Measurements from ENCODE around the gene DMD. TPM values are rescaled to one million over a fixed set of nuclear protein-coding genes. Genes with fewer than 3 reads are reported as not detected.

The DMD gene
- total RNA-seq, 1 experiment from 2014 or later = 2.2 TPM

GRCh38 chrX:31307952-31308351 is 1903.4 kb downstream of the DMD start:
- H3K27me3 ChIP-seq (ENCODE audit: control insufficient read depth, insufficient read depth, low read length) = no peaks in the 10 kb centered on the region
- POLR2A ChIA-PET = no interaction called here
- H3K27ac ChIP-seq (ENCODE audit: low read length) = no peak overlapping the region
- no peak overlapping the region for H3K4me3 ChIP-seq (ENCODE audit: low read depth in 2 of 2, low read length in 2 of 2)
- no peaks in the 10 kb centered on the region for H3K36me3 ChIP-seq (ENCODE audit: control insufficient read depth, insufficient read depth, low read length)
- H3K9me3 ChIP-seq (ENCODE audit: control insufficient read depth, insufficient read depth, low read depth, low read length) = no peaks in the 10 kb centered on the region
- in situ Hi-C loops (cut with HindIII; ENCODE audit: low pct_unique_long_range_greater_than_20kb, low sequenced_read_pairs) = no loop called here
- ATAC-seq = no peak
- no peaks in the 10 kb centered on the region for H3K4me1 ChIP-seq (ENCODE audit: control insufficient read depth, insufficient read depth, low read length)
- intact Hi-C loops (cut with micrococcal nuclease; ENCODE audit: unreplicated experiment) = no loop called here
- CTCF ChIA-PET = no interaction called here
- TF ChIP-seq POLR2AphosphoS5 (IDR thresholded peaks at IDR 0.05; ENCODE audit: low read depth, low read length) (no peak), TCF7L2 (IDR thresholded peaks at IDR 0.05; ENCODE audit: low read depth, low read length) (no peak), SIN3A (IDR thresholded peaks at IDR 0.05; ENCODE audit: borderline replicate concordance, insufficient read depth, low read depth, low read length) (no peak), CTCF (IDR thresholded peaks at IDR 0.05) (no peak), REST (IDR thresholded peaks at IDR 0.05; ENCODE audit: insufficient read depth in 1 of 2, low read depth in 2 of 2, low read length in 1 of 2) (no peak)
- BruUV-seq (replicated peaks) = no TSS peak
- DNase-seq (ENCODE audit: low read depth, low spot score) = no peak

GRCh38 chrX:31302573-31303075 is 1908.7 kb downstream of the DMD start:
- no peaks in the 10 kb centered on the region for H3K9me3 ChIP-seq (ENCODE audit: control insufficient read depth, insufficient read depth, low read depth, low read length)
- ATAC-seq = no peak
- intact Hi-C loops (cut with micrococcal nuclease; ENCODE audit: unreplicated experiment) (no loop called here), in situ Hi-C loops (cut with HindIII; ENCODE audit: low pct_unique_long_range_greater_than_20kb, low sequenced_read_pairs) (no loop called here)
- CTCF ChIA-PET = no interaction called here
- H3K27me3 ChIP-seq (ENCODE audit: control insufficient read depth, insufficient read depth, low read length) = no peaks in the 10 kb centered on the region
- POLR2A ChIA-PET = no interaction called here
- H3K4me3 ChIP-seq (ENCODE audit: low read depth in 2 of 2, low read length in 2 of 2) = no peak overlapping the region
- TF ChIP-seq REST (IDR thresholded peaks at IDR 0.05; ENCODE audit: insufficient read depth in 1 of 2, low read depth in 2 of 2, low read length in 1 of 2) = no peak
- no peak for TF ChIP-seq CTCF (IDR thresholded peaks at IDR 0.05)
- TF ChIP-seq SIN3A (IDR thresholded peaks at IDR 0.05; ENCODE audit: borderline replicate concordance, insufficient read depth, low read depth, low read length) = no peak
- TF ChIP-seq TCF7L2 (IDR thresholded peaks at IDR 0.05; ENCODE audit: low read depth, low read length) = no peak
- no peak for TF ChIP-seq POLR2AphosphoS5 (IDR thresholded peaks at IDR 0.05; ENCODE audit: low read depth, low read length)
- BruUV-seq (replicated peaks) = no TSS peak
- DNase-seq (ENCODE audit: low read depth, low spot score) = no peak
- no peaks in the 10 kb centered on the region for H3K36me3 ChIP-seq (ENCODE audit: control insufficient read depth, insufficient read depth, low read length)
- no peaks in the 10 kb centered on the region for H3K4me1 ChIP-seq (ENCODE audit: control insufficient read depth, insufficient read depth, low read length)
- no peak overlapping the region for H3K27ac ChIP-seq (ENCODE audit: low read length)

Data from Panc1 (cell line).